ENCODE results near the gene PACRG.
"Not testable (repeated sequence)": the region's sequence is repeated elsewhere in the genome, so short reads cannot be mapped to it uniquely, and the experiment has no call there.

Gene PACRG

GRCh38 chr6:162942866-162943265 lies 215.1 kb downstream of the PACRG start:
- no peak for DNase-seq (ENCODE audit: low read depth)

- no peak for DNase-seq (ENCODE audit: low read depth)
Measured at GRCh38 chr6:162943369-162943768, 215.6 kb downstream of the PACRG start.

GRCh38 chr6:162951164-162951743 lies 223.5 kb downstream of the PACRG start:
- DNase-seq (ENCODE audit: low read depth), result no peak

GRCh38 chr6:162952423-162952822 lies 224.6 kb downstream of the PACRG start:
- no peak for DNase-seq (ENCODE audit: low read depth)

- DNase-seq (ENCODE audit: low read depth), result no peak
Measured at GRCh38 chr6:162957062-162957461, 229.3 kb downstream of the PACRG start.

GRCh38 chr6:162960679-162961457 lies 233.1 kb downstream of the PACRG start:
- DNase-seq (ENCODE audit: low read depth), result no peak

GRCh38 chr6:162962093-162962492 lies 234.3 kb downstream of the PACRG start:
- no peak for DNase-seq (ENCODE audit: low read depth)

- DNase-seq (ENCODE audit: low read depth), result no peak
Measured at GRCh38 chr6:162963861-162964260, 236.1 kb downstream of the PACRG start.

GRCh38 chr6:162964488-162965140 lies 236.8 kb downstream of the PACRG start:
- no peak for DNase-seq (ENCODE audit: low read depth)

- DNase-seq (ENCODE audit: low read depth), result no peak
Measured at GRCh38 chr6:162965366-162965765, 237.6 kb downstream of the PACRG start.

- no peak for DNase-seq (ENCODE audit: low read depth)
Measured at GRCh38 chr6:162970246-162970645, 242.5 kb downstream of the PACRG start.

- DNase-seq (ENCODE audit: low read depth), result no peak
Measured at GRCh38 chr6:162971356-162971755, 243.6 kb downstream of the PACRG start.

GRCh38 chr6:162973151-162973872 lies 245.5 kb downstream of the PACRG start:
- DNase-seq (ENCODE audit: low read depth), result no peak

GRCh38 chr6:162973980-162974379 lies 246.2 kb downstream of the PACRG start:
- DNase-seq (ENCODE audit: low read depth), result no peak

- no peak for DNase-seq (ENCODE audit: low read depth)
Measured at GRCh38 chr6:162974685-162975084, 246.9 kb downstream of the PACRG start.

GRCh38 chr6:162976141-162976540 lies 248.4 kb downstream of the PACRG start:
- DNase-seq (ENCODE audit: low read depth), result no peak

- DNase-seq (ENCODE audit: low read depth), result not testable (repeated sequence)
Measured at GRCh38 chr6:162983234-162983633, 255.5 kb downstream of the PACRG start.

- DNase-seq (ENCODE audit: low read depth), result no peak
Measured at GRCh38 chr6:162998777-162999176, 271.0 kb downstream of the PACRG start.

GRCh38 chr6:162999575-163000285 lies 272.0 kb downstream of the PACRG start:
- DNase-seq (ENCODE audit: low read depth), result no peak

- no peak for DNase-seq (ENCODE audit: low read depth)
Measured at GRCh38 chr6:163001330-163001729, 273.6 kb downstream of the PACRG start.

GRCh38 chr6:163008186-163008585 lies 280.4 kb downstream of the PACRG start:
- DNase-seq (ENCODE audit: low read depth), result no peak

GRCh38 chr6:163008626-163009025 lies 280.9 kb downstream of the PACRG start:
- DNase-seq (ENCODE audit: low read depth), result no peak
